PC-3 (cell line): ENCODE data around the gene FN1. TPM values are rescaled to one million over a fixed set of nuclear protein-coding genes. Genes with fewer than 3 reads are reported as not detected.
A peak's percentile ranks its signal among the peaks of the same experiment; 100 is the strongest.

Experiments
- ATAC-seq: fragments of 200-7000 bp; cut with Tn5 transposase; 2 replicates; pipeline ENCODE4 v1.9.1; 2020; ENCODE audit warnings: mild to moderate bottlenecking, moderate library complexity
- BruUV-seq: library from RNA; stranded (reverse); fragments of 400-500 nt; replicated peaks from 2 replicates; lab custom pipeline; 2021; lab: Mats Ljungman, UMichigan
- CTCF ChIA-PET: fragments of 300-600 bp; sonication (Branson Sonifier 250); formaldehyde crosslinking; loops from one replicate; lab custom pipeline; 2022; ENCODE audit warnings: antibody characterized with exemption; lab: Charles Lee
- POLR2A ChIA-PET: fragments of 300-600 bp; sonication (Branson Sonifier 250); formaldehyde crosslinking; loops from one replicate; lab custom pipeline; 2022; ENCODE audit warnings: antibody characterized with exemption; ENCODE audit not compliant: unreplicated experiment; lab: Charles Lee
- DNase-seq: peaks from one replicate; pipeline ENCODE4 v3.0.0-alpha.2; 2015
- H2AFZ ChIP-seq: fragments of 300-600 bp; sonication (generic); 2 replicates; pipeline ENCODE4 v1.6.0; 2016; ENCODE audit warnings: antibody characterized with exemption, low read length
- H3F3A ChIP-seq: fragments of 300-600 bp; sonication (generic); one replicate; pipeline ENCODE4 v1.6.0; 2017; ENCODE audit warnings: antibody characterized with exemption, low read length, control low read depth, mild to moderate bottlenecking; ENCODE audit not compliant: unreplicated experiment
- H3K27ac ChIP-seq: fragments of 300-600 bp; sonication (generic); 2 replicates; pipeline ENCODE4 v1.5.1; 2016; ENCODE audit warnings: mild to moderate bottlenecking, low read length
- H3K27me3 ChIP-seq: fragments of 300-600 bp; sonication (generic); 2 replicates; pipeline ENCODE4 v1.6.1; 2016; ENCODE audit warnings: low read length, mixed read lengths
- H3K36me3 ChIP-seq: fragments of 300-600 bp; sonication (generic); 2 replicates; pipeline ENCODE4 v1.6.1; 2016; ENCODE audit warnings: low read depth, mixed run types, low read length, mixed read lengths
- H3K4me1 ChIP-seq: fragments of 300-600 bp; sonication (generic); 2 replicates; pipeline ENCODE4 v1.5.1; 2016; ENCODE audit warnings: low read length; ENCODE audit not compliant: insufficient read depth
- H3K4me2 ChIP-seq: fragments of 300-600 bp; sonication (generic); 2 replicates; pipeline ENCODE4 v1.6.0; 2016; ENCODE audit warnings: low read length
- H3K4me3 ChIP-seq: fragments of 300-600 bp; sonication (generic); 2 replicates; pipeline ENCODE4 v1.5.1; 2016; ENCODE audit warnings: mild to moderate bottlenecking, low read length, mixed read lengths
- H3K79me2 ChIP-seq: fragments of 300-600 bp; sonication (generic); 2 replicates; pipeline ENCODE4 v1.6.1; 2017; ENCODE audit warnings: low read length, mixed read lengths
- H3K9ac ChIP-seq: fragments of 300-600 bp; sonication (generic); 2 replicates; pipeline ENCODE4 v1.6.0; 2016; ENCODE audit warnings: mild to moderate bottlenecking, low read length
- H3K9me2 ChIP-seq: fragments of 300-600 bp; sonication (generic); replicated peaks from 2 replicates; pipeline ENCODE4 v1.6.1; 2016; ENCODE audit warnings: mixed run types, low read length, mixed read lengths
- H3K9me3 ChIP-seq: fragments of 300-600 bp; sonication (generic); 2 replicates; pipeline ENCODE4 v1.6.1; 2016; ENCODE audit warnings: low read length, mixed read lengths
- H4K20me1 ChIP-seq: fragments of 300-600 bp; sonication (generic); 2 replicates; pipeline ENCODE4 v1.6.1; 2016; ENCODE audit warnings: low read length, mixed read lengths
- CTCF ChIP-seq: fragments of 300-600 bp; sonication (generic); conservative IDR thresholded peaks from 2 replicates; pipeline ENCODE4 v1.5.1; 2017; ENCODE audit warnings: antibody characterized with exemption, low read depth, mild to moderate bottlenecking, low read length
- EZH2 ChIP-seq: fragments of 300-600 bp; sonication (generic); IDR thresholded peaks from one replicate; pipeline ENCODE4 v1.6.1; 2017; ENCODE audit warnings: antibody characterized with exemption, mild to moderate bottlenecking, low read length; ENCODE audit not compliant: unreplicated experiment
- EZH2phosphoT487 ChIP-seq: fragments of 300-600 bp; sonication (generic); IDR thresholded peaks from 2 replicates; pipeline ENCODE4 v1.6.1; 2018; ENCODE audit warnings: mild to moderate bottlenecking, antibody characterized with exemption, low read length, borderline replicate concordance
- intact Hi-C: fragments of 100-400 bp; cut with micrococcal nuclease; formaldehyde crosslinking; loops from 2 replicates; pipeline ENCODE4 v1.9.0; 2023
- total RNA-seq: library from RNA; depleted of rRNA; stranded (reverse); fragments of >200 nt; gene quantifications from 2 replicates; pipeline ENCODE4 v1.2.3, GENCODE V29; 2014

The FN1 gene
- total RNA-seq, 1 experiment from 2014 or later = 220 TPM

GRCh38 chr2:215437614-215438013, 1.7 kb upstream of the FN1 start:
- peak overlapping the region; percentile 84 for H3K9ac ChIP-seq
- H3K9me3 ChIP-seq = no peaks in the 10 kb centered on the region
- peaks cover 13% of the 10 kb centered on the region for H3K79me2 ChIP-seq
- BruUV-seq = no TSS peak
- ChIA-PET CTCF (no interaction called here), POLR2A (interaction anchor here (0.7 kb wide), 1 partner anchor 215 kb away, joined by 3 read pairs; no protein-coding TSS in a partner anchor)
- no peaks in the 10 kb centered on the region for H4K20me1 ChIP-seq
- peak overlapping the region; percentile 97; the same call in 1 of the 2 replicates for H2AFZ ChIP-seq
- DNase-seq (no peak), ATAC-seq (no peak)
- H3K9me2 ChIP-seq = no peaks in the 10 kb centered on the region
- peak overlapping the region; percentile 99 for H3K4me2 ChIP-seq
- peaks cover 8% of the 10 kb centered on the region; the same call in 1 of the 2 replicates for H3K36me3 ChIP-seq
- H3K4me3 ChIP-seq = peak overlapping the region; percentile 97
- intact Hi-C loops = loop anchor here (2.0 to 5.0 kb wide), 4 partner anchors 255 to 485 kb away; no protein-coding TSS in a partner anchor
- H3K4me1 ChIP-seq = peaks cover 38% of the 10 kb centered on the region
- no peaks in the 10 kb centered on the region for H3F3A ChIP-seq
- no peak for TF ChIP-seq EZH2phosphoT487
- no peak for TF ChIP-seq EZH2
- TF ChIP-seq CTCF = no peak
- H3K27me3 ChIP-seq = no peaks in the 10 kb centered on the region
- no peak overlapping the region for H3K27ac ChIP-seq

GRCh38 chr2:215436705-215437565, 1.1 kb upstream of the FN1 start:
- CTCF ChIA-PET = no interaction called here
- Histone ChIP-seq H3K79me2 (peaks cover 13% of the 10 kb centered on the region), H2AFZ (peak overlapping the region; percentile 97), H3K27ac (peak overlapping the region; percentile 82), H3K4me1 (peaks cover 38% of the 10 kb centered on the region), H3K36me3 (peaks cover 9% of the 10 kb centered on the region; the same call in 1 of the 2 replicates), H3K9me2 (no peaks in the 10 kb centered on the region), H3K9me3 (no peaks in the 10 kb centered on the region), H4K20me1 (no peaks in the 10 kb centered on the region), H3K27me3 (no peaks in the 10 kb centered on the region), H3K9ac (peak overlapping the region; percentile 84), H3K4me3 (peak overlapping the region; percentile 97), H3F3A (no peaks in the 10 kb centered on the region), H3K4me2 (peak overlapping the region; percentile 99)
- ATAC-seq (no peak), DNase-seq (peak; percentile 17)
- intact Hi-C loops = loop anchor here (1.0 to 5.0 kb wide), 6 partner anchors 26 to 485 kb away; no protein-coding TSS in a partner anchor
- TSS peak; percentile 85 for BruUV-seq
- TF ChIP-seq EZH2phosphoT487 = no peak
- TF ChIP-seq CTCF = no peak
- TF ChIP-seq EZH2 = no peak
- POLR2A ChIA-PET = interaction anchor here (0.5 to 0.8 kb wide), 3 partner anchors 14 to 85 kb away, joined by 3 to 5 read pairs (median 3); no protein-coding TSS in a partner anchor
